ENCODE results near the gene ITPR2. TPM values are rescaled to one million over a fixed set of nuclear protein-coding genes. Genes with fewer than 3 reads are reported as not detected.

The ITPR2 gene
- total RNA-seq, 1 experiment from 2014 or later: 9.4 TPM

GRCh38 chr12:26359576-26359975 lies 473.4 kb downstream of the ITPR2 start:
- H3K27me3 ChIP-seq (ENCODE audit: control insufficient read depth, insufficient read depth, low read length): no peaks in the 10 kb centered on the region
- H3K4me3 ChIP-seq (ENCODE audit: insufficient read depth, low read depth, low read length): no peak overlapping the region
- H3K36me3 ChIP-seq (replicated peaks; ENCODE audit: control insufficient read depth, insufficient read depth, low read length): no peaks in the 10 kb centered on the region
- DNase-seq: no peak

GRCh38 chr12:26358651-26359050 lies 474.3 kb downstream of the ITPR2 start:
- no peaks in the 10 kb centered on the region for H3K27me3 ChIP-seq (ENCODE audit: control insufficient read depth, insufficient read depth, low read length)
- H3K36me3 ChIP-seq (replicated peaks; ENCODE audit: control insufficient read depth, insufficient read depth, low read length): no peaks in the 10 kb centered on the region
- DNase-seq: no peak
- H3K4me3 ChIP-seq (ENCODE audit: insufficient read depth, low read depth, low read length): no peak overlapping the region

GRCh38 chr12:26347300-26347699 lies 485.7 kb downstream of the ITPR2 start:
- Histone ChIP-seq H3K27me3 (ENCODE audit: control insufficient read depth, insufficient read depth, low read length) (no peaks in the 10 kb centered on the region), H3K36me3 (replicated peaks; ENCODE audit: control insufficient read depth, insufficient read depth, low read length) (no peaks in the 10 kb centered on the region), H3K4me3 (ENCODE audit: insufficient read depth, low read depth, low read length) (no peak overlapping the region)
- DNase-seq: no peak

- H3K27me3 ChIP-seq (ENCODE audit: control insufficient read depth, insufficient read depth, low read length): no peaks in the 10 kb centered on the region
- no peak for DNase-seq
- no peaks in the 10 kb centered on the region for H3K36me3 ChIP-seq (replicated peaks; ENCODE audit: control insufficient read depth, insufficient read depth, low read length)
- no peak overlapping the region for H3K4me3 ChIP-seq (ENCODE audit: insufficient read depth, low read depth, low read length)
Observed at GRCh38 chr12:26346736-26347135, 486.3 kb downstream of the ITPR2 start.

GRCh38 chr12:26345471-26346003 lies 487.5 kb downstream of the ITPR2 start:
- DNase-seq: no peak
- Histone ChIP-seq H3K36me3 (replicated peaks; ENCODE audit: control insufficient read depth, insufficient read depth, low read length) (no peaks in the 10 kb centered on the region), H3K4me3 (ENCODE audit: insufficient read depth, low read depth, low read length) (no peak overlapping the region), H3K27me3 (ENCODE audit: control insufficient read depth, insufficient read depth, low read length) (no peaks in the 10 kb centered on the region)

GRCh38 chr12:26341491-26341890 lies 491.5 kb downstream of the ITPR2 start:
- Histone ChIP-seq H3K36me3 (replicated peaks; ENCODE audit: control insufficient read depth, insufficient read depth, low read length) (peaks cover 1% of the 10 kb centered on the region; the same call in 1 of the 2 replicates), H3K4me3 (ENCODE audit: insufficient read depth, low read depth, low read length) (no peak overlapping the region), H3K27me3 (ENCODE audit: control insufficient read depth, insufficient read depth, low read length) (no peaks in the 10 kb centered on the region)
- DNase-seq: no peak

- no peaks in the 10 kb centered on the region for H3K27me3 ChIP-seq (ENCODE audit: control insufficient read depth, insufficient read depth, low read length)
- H3K4me3 ChIP-seq (ENCODE audit: insufficient read depth, low read depth, low read length): no peak overlapping the region
- peaks cover 1% of the 10 kb centered on the region; the same call in 1 of the 2 replicates for H3K36me3 ChIP-seq (replicated peaks; ENCODE audit: control insufficient read depth, insufficient read depth, low read length)
- no peak for DNase-seq
Observed at GRCh38 chr12:26340649-26341048, 492.3 kb downstream of the ITPR2 start.

GRCh38 chr12:26339976-26340375 lies 493.0 kb downstream of the ITPR2 start:
- Histone ChIP-seq H3K4me3 (ENCODE audit: insufficient read depth, low read depth, low read length) (no peak overlapping the region), H3K27me3 (ENCODE audit: control insufficient read depth, insufficient read depth, low read length) (no peaks in the 10 kb centered on the region), H3K36me3 (replicated peaks; ENCODE audit: control insufficient read depth, insufficient read depth, low read length) (peaks cover 1% of the 10 kb centered on the region; the same call in 1 of the 2 replicates)
- no peak for DNase-seq

- H3K36me3 ChIP-seq (replicated peaks; ENCODE audit: control insufficient read depth, insufficient read depth, low read length): peaks cover 1% of the 10 kb centered on the region; the same call in 1 of the 2 replicates
- no peak overlapping the region for H3K4me3 ChIP-seq (ENCODE audit: insufficient read depth, low read depth, low read length)
- DNase-seq: no peak
- no peaks in the 10 kb centered on the region for H3K27me3 ChIP-seq (ENCODE audit: control insufficient read depth, insufficient read depth, low read length)
Observed at GRCh38 chr12:26338586-26339572, 494.1 kb downstream of the ITPR2 start.

- H3K27me3 ChIP-seq (ENCODE audit: control insufficient read depth, insufficient read depth, low read length): no peaks in the 10 kb centered on the region
- DNase-seq: no peak
Observed at GRCh38 chr12:26335651-26336050, 497.3 kb downstream of the ITPR2 start.

GRCh38 chr12:26334621-26335124 lies 498.3 kb downstream of the ITPR2 start:
- Histone ChIP-seq H3K27me3 (ENCODE audit: control insufficient read depth, insufficient read depth, low read length) (no peaks in the 10 kb centered on the region), H3K36me3 (replicated peaks; ENCODE audit: control insufficient read depth, insufficient read depth, low read length) (no peaks in the 10 kb centered on the region), H3K4me3 (ENCODE audit: insufficient read depth, low read depth, low read length) (no peak overlapping the region)
- no peak for DNase-seq

More at GRCh38 chr12:26335651-26336050, 497.3 kb downstream of the ITPR2 start:
- Histone ChIP-seq H3K36me3 (replicated peaks; ENCODE audit: control insufficient read depth, insufficient read depth, low read length) (peaks cover 1% of the 10 kb centered on the region; the same call in 1 of the 2 replicates), H3K4me3 (ENCODE audit: insufficient read depth, low read depth, low read length) (no peak overlapping the region)

- no peak for DNase-seq
- H3K36me3 ChIP-seq (replicated peaks; ENCODE audit: control insufficient read depth, insufficient read depth, low read length): no peaks in the 10 kb centered on the region
- no peak overlapping the region for H3K4me3 ChIP-seq (ENCODE audit: insufficient read depth, low read depth, low read length)
- H3K27me3 ChIP-seq (ENCODE audit: control insufficient read depth, insufficient read depth, low read length): no peaks in the 10 kb centered on the region
Observed at GRCh38 chr12:26331960-26332359, 501.0 kb downstream of the ITPR2 start.

GRCh38 chr12:26331136-26331535 lies 501.9 kb downstream of the ITPR2 start:
- H3K4me3 ChIP-seq (ENCODE audit: insufficient read depth, low read depth, low read length): no peak overlapping the region
- no peaks in the 10 kb centered on the region for H3K27me3 ChIP-seq (ENCODE audit: control insufficient read depth, insufficient read depth, low read length)
- H3K36me3 ChIP-seq (replicated peaks; ENCODE audit: control insufficient read depth, insufficient read depth, low read length): no peaks in the 10 kb centered on the region
- DNase-seq: no peak

- no peak for DNase-seq
- H3K27me3 ChIP-seq (ENCODE audit: control insufficient read depth, insufficient read depth, low read length): no peaks in the 10 kb centered on the region
- no peaks in the 10 kb centered on the region for H3K36me3 ChIP-seq (replicated peaks; ENCODE audit: control insufficient read depth, insufficient read depth, low read length)
- no peak overlapping the region for H3K4me3 ChIP-seq (ENCODE audit: insufficient read depth, low read depth, low read length)
Observed at GRCh38 chr12:26327975-26328644, 504.9 kb downstream of the ITPR2 start.

Data from H7 (cell line).